Kidney epithelial cell (primary cell): ENCODE results near the gene IFNA4. TPM values are rescaled to one million over a fixed set of nuclear protein-coding genes. Genes with fewer than 3 reads are reported as not detected.
"Not testable (repeated sequence)": the region's sequence is repeated elsewhere in the genome, so short reads cannot be mapped to it uniquely, and the experiment has no call there.

ENCODE experiments used
- DNase-seq: peaks from one replicate; pipeline ENCODE4 v3.0.0-alpha.2; 2010; ENCODE audit warnings: low read depth
- H3K27me3 ChIP-seq: 2 replicates; pipeline ENCODE4 v1.6.0; 2011; ENCODE audit warnings: low read length; ENCODE audit not compliant: control insufficient read depth, insufficient read depth
- H3K36me3 ChIP-seq: 2 replicates; pipeline ENCODE4 v1.5.1; 2011; ENCODE audit warnings: low read length; ENCODE audit not compliant: control insufficient read depth, insufficient read depth
- H3K4me3 ChIP-seq: 2 replicates; pipeline ENCODE4 v1.5.1; 2011; ENCODE audit warnings: low read depth, mild to moderate bottlenecking, control low read depth, low read length
- CTCF ChIP-seq: IDR thresholded peaks from 2 replicates; pipeline ENCODE4 v1.5.1; 2011; ENCODE audit warnings: mild to moderate bottlenecking, moderate library complexity, low read length, control low read depth, inconsistent platforms; ENCODE audit not compliant: insufficient read depth, poor library complexity, severe bottlenecking
- total RNA-seq: library from RNA; depleted of rRNA; stranded (reverse); fragments of >200 nt; gene quantifications from 2 replicates; pipeline ENCODE4 v1.2.3, GENCODE V29; 2015

Gene IFNA4
- total RNA-seq, 1 donor from 2014 or later: not detected

DNA sequence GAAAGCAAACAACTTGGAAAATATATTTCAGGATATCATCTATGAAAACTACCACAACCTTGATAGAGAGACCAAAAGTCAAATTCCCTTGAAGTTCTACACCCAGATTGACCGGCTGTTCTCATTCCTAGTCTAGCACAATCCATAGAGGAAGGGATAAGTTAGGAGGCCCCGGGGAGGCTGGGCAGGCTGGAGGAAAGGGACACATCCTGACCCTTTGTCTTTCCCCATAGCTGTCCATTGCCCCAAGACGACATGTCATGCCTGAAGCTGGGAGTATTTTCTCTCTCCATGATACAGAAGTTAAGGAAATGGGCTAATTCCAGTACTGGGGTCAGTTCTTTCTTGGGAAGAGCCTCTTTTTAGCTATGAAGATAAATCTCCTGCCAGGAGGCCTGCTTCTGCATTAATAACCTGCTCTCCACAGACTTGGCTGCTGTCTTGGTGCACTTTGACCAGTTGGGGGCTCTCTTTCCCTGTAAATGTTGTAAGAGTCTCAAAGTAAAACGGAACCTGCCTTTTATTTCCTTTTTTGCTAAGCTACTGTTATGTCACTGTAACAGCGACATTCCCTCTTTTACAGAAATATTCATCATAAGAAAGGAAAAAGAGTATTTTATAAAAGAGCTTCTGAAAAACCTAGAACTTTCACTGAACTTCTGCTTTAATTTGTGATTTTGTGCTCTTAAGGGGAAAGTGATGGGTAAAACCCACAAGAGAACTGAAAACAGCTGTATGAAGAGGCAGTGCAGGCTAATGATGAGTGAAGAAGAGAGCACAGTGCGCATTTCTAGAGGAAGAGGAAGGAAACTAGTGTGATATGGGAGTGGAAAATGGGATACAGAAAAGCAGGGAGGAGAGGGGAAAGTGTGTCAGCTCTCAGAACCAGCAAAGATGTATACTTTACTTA lies 7.7 kb upstream of the IFNA4 start:
- H3K36me3 ChIP-seq, DNase-seq, H3K4me3 ChIP-seq, H3K27me3 ChIP-seq: not testable (repeated sequence)
- peak; percentile 55 for TF ChIP-seq CTCF

DNA sequence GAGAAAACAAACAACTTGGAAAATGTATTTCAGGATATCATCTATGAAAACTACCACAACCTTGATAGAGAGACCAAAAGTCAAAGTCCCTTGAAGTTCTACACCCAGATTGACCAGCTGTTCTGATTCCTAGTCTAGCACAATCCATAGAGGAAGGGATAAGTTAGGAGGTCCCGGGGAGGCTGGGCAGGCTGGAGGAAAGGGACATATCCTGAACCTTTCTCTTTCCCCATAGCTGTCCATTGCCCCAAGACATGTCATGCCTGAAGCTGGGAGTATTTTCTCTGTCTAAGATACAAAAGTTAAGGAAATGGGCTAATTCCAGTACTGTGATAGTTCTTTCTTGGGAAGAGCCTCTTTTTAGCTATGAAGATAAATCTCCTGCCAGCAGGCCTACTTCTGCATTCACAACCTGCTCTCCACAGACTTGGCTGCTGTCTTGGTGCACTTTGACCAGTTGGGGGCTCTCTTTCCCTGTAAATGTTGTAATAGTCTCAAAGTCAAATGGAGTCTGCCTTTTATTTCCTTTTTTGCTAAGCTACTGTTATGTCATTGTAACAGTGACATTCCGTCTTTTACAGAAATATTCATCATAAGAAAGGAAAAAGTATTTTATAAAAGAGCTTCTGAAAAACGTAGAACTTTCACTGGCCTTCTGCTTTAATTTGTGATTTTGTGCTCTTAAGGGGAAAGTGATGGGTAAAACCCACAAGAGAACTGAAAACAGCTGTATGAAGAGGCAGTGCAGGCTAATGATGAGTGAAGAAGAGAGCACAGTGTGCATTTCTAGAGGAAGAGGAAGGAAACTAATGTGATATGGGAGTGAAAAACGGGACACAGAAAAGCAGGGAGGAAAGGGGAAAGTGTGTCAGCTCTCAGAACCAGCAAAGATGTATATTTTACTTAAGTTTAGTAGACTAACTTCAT lies 4.3 kb downstream of the IFNA4 start:
- H3K36me3 ChIP-seq, H3K4me3 ChIP-seq, DNase-seq, H3K27me3 ChIP-seq: not testable (repeated sequence)
- TF ChIP-seq CTCF: peak; percentile 45

DNA sequence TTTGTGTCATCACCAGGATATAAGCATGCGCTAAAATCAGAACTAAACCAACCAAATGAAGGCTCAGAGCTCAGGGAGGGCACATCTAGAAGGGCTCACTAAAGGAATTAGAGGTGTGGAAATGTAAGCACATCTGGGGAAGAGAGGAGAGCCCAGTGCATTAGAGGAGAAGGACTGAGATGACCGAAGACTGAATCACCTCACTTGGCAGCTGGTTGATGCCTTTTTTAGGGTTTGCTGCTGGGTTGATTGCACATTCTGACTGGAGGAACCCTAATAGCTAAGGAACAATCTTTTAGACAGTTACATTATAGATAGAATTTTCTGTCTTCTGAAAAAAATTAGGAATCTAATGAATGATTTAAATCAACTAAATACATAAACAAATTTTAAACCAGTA lies 12.7 kb downstream of the IFNA4 start:
- TF ChIP-seq CTCF: no peak
- Histone ChIP-seq H3K4me3 (no peak overlapping the region), H3K27me3 (peaks cover 4% of the 10 kb centered on the region), H3K36me3 (no peaks in the 10 kb centered on the region)
- no peak for DNase-seq

DNA sequence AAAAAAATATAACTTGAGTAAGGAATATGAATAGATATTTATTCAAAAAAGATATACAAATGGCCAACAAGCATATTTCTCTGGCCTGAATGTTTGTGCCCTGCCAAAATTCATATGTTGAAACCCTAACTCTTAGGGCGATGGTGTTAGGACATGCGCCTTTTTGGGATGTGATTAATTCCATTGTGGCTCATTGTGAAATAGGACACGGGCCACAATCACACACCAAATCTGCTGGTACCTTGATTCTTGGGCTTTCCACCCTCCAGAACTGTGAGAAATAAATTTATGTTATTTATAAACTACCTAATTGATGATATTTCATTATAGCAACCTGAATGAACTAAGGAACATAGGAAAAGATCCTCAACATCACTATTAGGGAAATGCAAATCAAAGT lies 15.2 kb downstream of the IFNA4 start:
- no peak for TF ChIP-seq CTCF
- H3K27me3 ChIP-seq: no peaks in the 10 kb centered on the region

DNA sequence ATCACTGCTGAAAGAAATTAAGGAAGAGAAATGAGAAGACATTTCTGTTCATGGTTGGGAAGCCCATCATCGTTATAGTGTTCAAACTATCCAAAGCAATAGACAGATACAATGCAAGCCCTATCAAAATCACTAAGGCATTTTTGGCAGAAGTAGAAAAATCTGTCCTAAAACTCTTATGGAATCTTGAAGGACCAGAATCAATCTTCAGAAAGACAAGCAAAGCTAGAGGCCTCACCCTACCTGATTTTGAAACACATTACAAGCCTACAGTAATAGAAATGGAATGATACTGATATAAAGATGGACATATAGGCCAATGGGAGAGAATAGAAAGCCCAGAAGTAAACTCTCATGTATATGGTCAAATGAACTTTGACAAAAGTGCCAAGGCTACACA lies 16.0 kb downstream of the IFNA4 start:
- H3K27me3 ChIP-seq: no peaks in the 10 kb centered on the region
- TF ChIP-seq CTCF: no peak

More for the DNA sequence above, 15.2 kb downstream of the IFNA4 start:
- H3K36me3 ChIP-seq: no peaks in the 10 kb centered on the region
- H3K4me3 ChIP-seq: no peak overlapping the region
- DNase-seq: no peak

DNA sequence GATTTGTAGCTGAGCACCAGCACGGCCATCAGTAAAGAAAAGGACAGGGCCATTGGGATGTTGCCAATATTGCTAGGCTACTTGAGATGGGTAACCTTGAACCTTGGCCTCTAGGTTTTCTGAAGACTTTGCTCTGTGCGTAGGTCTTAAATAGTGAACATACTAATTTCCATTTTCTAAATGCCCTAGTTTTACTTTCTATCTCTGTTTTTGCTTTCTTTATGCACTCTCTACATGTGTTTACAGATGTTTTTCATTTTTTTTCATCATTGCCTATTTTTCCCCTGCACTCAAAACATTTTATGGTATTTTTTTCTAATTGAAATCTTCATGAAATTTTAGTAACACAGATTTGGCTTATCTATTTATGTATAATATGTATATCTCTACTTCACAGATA lies 20.8 kb downstream of the IFNA4 start, which contains the start of gene IFNA21:
IFNA21 (minus strand) TSS at position 101 of the 400 bp plus-strand sequence; CDS start at position 53, 48 bp downstream.
- H3K4me3 ChIP-seq, H3K27me3 ChIP-seq, DNase-seq, H3K36me3 ChIP-seq: not testable (repeated sequence)

More for the DNA sequence above, 16.0 kb downstream of the IFNA4 start:
- Histone ChIP-seq H3K4me3 (no peak overlapping the region), H3K36me3 (no peaks in the 10 kb centered on the region)
- DNase-seq: no peak
